GM18505 (cell line): ENCODE measurements around the gene SCAF1.

Source experiments
- ATAC-seq: cut with Tn5 transposase; IDR thresholded peaks from one replicate; pipeline ENCODE4 v1.9.1; 2021; ENCODE audit not compliant: unreplicated experiment
- POLR2A ChIP-seq: IDR thresholded peaks from 4 replicates; pipeline ENCODE4 v1.6.1; 2011; ENCODE audit warnings: borderline replicate concordance; ENCODE audit not compliant: insufficient read depth, insufficient read length; ENCODE audit errors: extremely low read depth

Gene SCAF1

GRCh38 chr19:49685845-49686332 lies 43.9 kb downstream of the SCAF1 start:
- peak; percentile 40 for TF ChIP-seq POLR2A
- no peak for ATAC-seq

GRCh38 chr19:49686503-49687088 lies 44.6 kb downstream of the SCAF1 start:
- no peak for ATAC-seq
- TF ChIP-seq POLR2A = no peak

- ATAC-seq = no peak
- TF ChIP-seq POLR2A = no peak
These were observed 45.1 kb downstream of the SCAF1 start for GRCh38 chr19:49687150-49687549.

- no peak for ATAC-seq
- TF ChIP-seq POLR2A = peak; percentile 10
These were observed 45.7 kb downstream of the SCAF1 start for GRCh38 chr19:49687566-49688316.

GRCh38 chr19:49688531-49689132 lies 46.6 kb downstream of the SCAF1 start:
- TF ChIP-seq POLR2A = no peak
- no peak for ATAC-seq

GRCh38 chr19:49689133-49690078 lies 47.4 kb downstream of the SCAF1 start, which contains the start of gene ADM5:
Gene ADM5 (plus strand): TSS chr19:49689594. CDS start chr19:49689838, 244 bp downstream.
- ATAC-seq = no peak

GRCh38 chr19:49690079-49690655 lies 48.2 kb downstream of the SCAF1 start:
- no peak for TF ChIP-seq POLR2A
- ATAC-seq = no peak

More at GRCh38 chr19:49689133-49690078, 47.4 kb downstream of the SCAF1 start, which contains the start of gene ADM5:
- no peak for TF ChIP-seq POLR2A

GRCh38 chr19:49690656-49691242 lies 48.7 kb downstream of the SCAF1 start, which contains the start of gene CPT1C:
Gene CPT1C (plus strand): TSS chr19:49691116. CDS start chr19:49692253, 1,137 bp downstream.
- TF ChIP-seq POLR2A = no peak
- ATAC-seq = no peak

GRCh38 chr19:49691243-49692146 lies 49.5 kb downstream of the SCAF1 start:
- ATAC-seq = no peak
- TF ChIP-seq POLR2A = no peak

GRCh38 chr19:49692147-49692506 lies 50.1 kb downstream of the SCAF1 start:
- TF ChIP-seq POLR2A = no peak
- ATAC-seq = no peak

GRCh38 chr19:49696115-49696514 lies 54.1 kb downstream of the SCAF1 start:
- TF ChIP-seq POLR2A = no peak
- no peak for ATAC-seq
